ENCODE results near the gene CNGA2. TPM values are rescaled to one million over a fixed set of nuclear protein-coding genes. Genes with fewer than 3 reads are reported as not detected.

The CNGA2 gene
- total RNA-seq, 1 experiment from 2014 or later: not detected

DNA sequence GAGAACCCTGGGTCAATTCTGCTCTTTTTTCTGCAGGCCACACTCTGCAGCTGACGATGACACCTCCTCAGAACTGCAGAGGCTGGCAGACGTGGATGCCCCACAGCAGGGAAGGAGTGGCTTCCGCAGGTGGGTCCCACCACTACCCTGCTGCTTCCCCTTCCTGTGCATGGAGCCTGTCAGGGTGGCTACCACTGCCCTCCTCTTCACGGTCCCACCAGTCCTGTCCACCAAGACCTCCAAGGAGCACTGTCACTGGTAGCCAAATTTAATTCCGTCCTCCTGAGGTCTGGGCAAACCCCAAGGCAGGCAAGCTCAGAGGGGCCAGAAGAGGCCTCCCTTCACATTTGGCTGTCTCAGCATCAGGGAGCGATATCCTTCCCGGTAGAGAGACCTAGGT is 4.2 kb downstream of the CNGA2 start:
- CTCF ChIA-PET: interaction anchor here (0.6 kb wide), 1 partner anchor 1171 kb away, joined by 3 read pairs; no protein-coding TSS in a partner anchor
- no peaks in the 10 kb centered on the region for H3K27me3 ChIP-seq (replicated peaks; ENCODE audit: control insufficient read depth, insufficient read depth, low read length)
- no peaks in the 10 kb centered on the region for H3K4me1 Mint-ChIP-seq (ENCODE audit: low read depth, unreplicated experiment)
- no peak overlapping the region for H3K4me3 ChIP-seq (ENCODE audit: low read depth, low read length)
- H3K27ac Mint-ChIP-seq (ENCODE audit: unreplicated experiment): no peak overlapping the region
- TF ChIP-seq, protein P1, sequence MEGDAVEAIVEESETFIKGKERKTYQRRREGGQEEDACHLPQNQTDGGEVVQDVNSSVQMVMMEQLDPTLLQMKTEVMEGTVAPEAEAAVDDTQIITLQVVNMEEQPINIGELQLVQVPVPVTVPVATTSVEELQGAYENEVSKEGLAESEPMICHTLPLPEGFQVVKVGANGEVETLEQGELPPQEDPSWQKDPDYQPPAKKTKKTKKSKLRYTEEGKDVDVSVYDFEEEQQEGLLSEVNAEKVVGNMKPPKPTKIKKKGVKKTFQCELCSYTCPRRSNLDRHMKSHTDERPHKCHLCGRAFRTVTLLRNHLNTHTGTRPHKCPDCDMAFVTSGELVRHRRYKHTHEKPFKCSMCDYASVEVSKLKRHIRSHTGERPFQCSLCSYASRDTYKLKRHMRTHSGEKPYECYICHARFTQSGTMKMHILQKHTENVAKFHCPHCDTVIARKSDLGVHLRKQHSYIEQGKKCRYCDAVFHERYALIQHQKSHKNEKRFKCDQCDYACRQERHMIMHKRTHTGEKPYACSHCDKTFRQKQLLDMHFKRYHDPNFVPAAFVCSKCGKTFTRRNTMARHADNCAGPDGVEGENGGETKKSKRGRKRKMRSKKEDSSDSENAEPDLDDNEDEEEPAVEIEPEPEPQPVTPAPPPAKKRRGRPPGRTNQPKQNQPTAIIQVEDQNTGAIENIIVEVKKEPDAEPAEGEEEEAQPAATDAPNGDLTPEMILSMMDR (IDR thresholded peaks at IDR 0.05; ENCODE audit: insufficient read depth in 1 of 2, low read depth in 1 of 2, low read length in 1 of 2, severe bottlenecking in 1 of 2, unreplicated experiment in 1 of 2): no peak
- H3K4me3 Mint-ChIP-seq (ENCODE audit: unreplicated experiment): no peak overlapping the region
- no peak for DNase-seq
- BruUV-seq (replicated peaks): no TSS peak
- no peaks in the 10 kb centered on the region for H3K9me3 Mint-ChIP-seq (ENCODE audit: unreplicated experiment)
- POLR2A ChIA-PET: no interaction called here
- H3K27me3 Mint-ChIP-seq (ENCODE audit: insufficient read depth, unreplicated experiment): peaks cover 25% of the 10 kb centered on the region
- no peaks in the 10 kb centered on the region for H3K9me3 ChIP-seq
- H3K4me1 ChIP-seq: no peaks in the 10 kb centered on the region
- intact Hi-C loops (cut with micrococcal nuclease; ENCODE audit: unreplicated experiment): no loop called here
- H3K36me3 ChIP-seq (ENCODE audit: control insufficient read depth, insufficient read depth, low read length): no peaks in the 10 kb centered on the region
- H3K36me3 Mint-ChIP-seq (ENCODE audit: insufficient read depth, unreplicated experiment): no peaks in the 10 kb centered on the region

DNA sequence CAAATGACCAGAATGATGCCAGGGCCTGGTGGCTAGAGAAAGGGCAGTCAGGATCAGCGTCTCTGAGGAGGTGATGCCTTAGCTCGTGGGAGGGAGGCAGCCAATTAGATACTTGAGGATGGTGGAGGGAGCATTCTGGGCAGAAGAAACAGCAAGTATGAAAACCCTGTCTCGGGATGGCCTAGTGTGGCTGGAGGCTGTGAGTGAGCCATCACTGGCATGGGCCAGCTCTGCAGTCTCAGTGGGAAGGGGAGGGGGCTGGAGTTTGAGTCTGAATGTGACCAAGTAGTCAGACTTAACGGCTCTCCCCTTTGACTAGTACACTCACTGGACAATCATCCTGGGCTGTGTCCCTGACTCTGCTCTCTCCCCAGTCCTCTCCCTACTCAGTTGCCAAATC is 7.1 kb downstream of the CNGA2 start:
- intact Hi-C loops (cut with micrococcal nuclease; ENCODE audit: unreplicated experiment): no loop called here
- Histone ChIP-seq H3K4me3 (ENCODE audit: low read depth, low read length) (no peak overlapping the region), H3K27me3 (replicated peaks; ENCODE audit: control insufficient read depth, insufficient read depth, low read length) (no peaks in the 10 kb centered on the region), H3K4me1 (no peaks in the 10 kb centered on the region), H3K36me3 (ENCODE audit: control insufficient read depth, insufficient read depth, low read length) (no peaks in the 10 kb centered on the region), H3K9me3 (no peaks in the 10 kb centered on the region)
- Mint-ChIP-seq H3K27me3 (ENCODE audit: insufficient read depth, unreplicated experiment) (peaks cover 10% of the 10 kb centered on the region), H3K4me3 (ENCODE audit: unreplicated experiment) (no peak overlapping the region), H3K36me3 (ENCODE audit: insufficient read depth, unreplicated experiment) (no peaks in the 10 kb centered on the region), H3K9me3 (ENCODE audit: unreplicated experiment) (no peaks in the 10 kb centered on the region), H3K4me1 (ENCODE audit: low read depth, unreplicated experiment) (no peaks in the 10 kb centered on the region), H3K27ac (ENCODE audit: unreplicated experiment) (no peak overlapping the region)
- BruUV-seq (replicated peaks): no TSS peak
- ChIA-PET POLR2A (no interaction called here), CTCF (no interaction called here)
- DNase-seq: no peak
- TF ChIP-seq, protein P1 (IDR thresholded peaks at IDR 0.05; ENCODE audit: insufficient read depth in 1 of 2, low read depth in 1 of 2, low read length in 1 of 2, severe bottlenecking in 1 of 2, unreplicated experiment in 1 of 2): no peak

DNA sequence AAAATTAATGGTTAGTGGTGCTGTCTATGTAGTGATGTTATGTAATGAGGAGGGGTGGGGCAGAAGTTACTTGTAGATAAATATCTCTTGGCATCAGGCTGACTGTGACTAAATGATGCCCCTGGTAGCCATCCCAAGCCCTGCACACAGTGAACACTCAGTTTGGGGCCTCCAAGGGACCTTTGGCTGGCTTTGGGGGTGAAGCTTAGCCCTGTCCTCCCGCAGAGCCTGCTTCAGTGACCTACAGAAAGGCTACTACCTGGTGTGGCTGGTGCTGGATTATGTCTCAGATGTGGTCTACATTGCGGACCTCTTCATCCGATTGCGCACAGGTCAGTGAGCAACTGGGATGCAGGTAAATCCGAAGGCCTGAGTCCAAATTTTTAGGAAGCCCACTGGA is 7.8 kb downstream of the CNGA2 start:
- H3K36me3 ChIP-seq (ENCODE audit: control insufficient read depth, insufficient read depth, low read length): no peaks in the 10 kb centered on the region
- H3K4me3 ChIP-seq (ENCODE audit: low read depth, low read length): no peak overlapping the region
- intact Hi-C loops (cut with micrococcal nuclease; ENCODE audit: unreplicated experiment): no loop called here
- H3K9me3 ChIP-seq: no peaks in the 10 kb centered on the region
- no peak overlapping the region for H3K4me3 Mint-ChIP-seq (ENCODE audit: unreplicated experiment)
- no peaks in the 10 kb centered on the region for H3K4me1 Mint-ChIP-seq (ENCODE audit: low read depth, unreplicated experiment)
- no peaks in the 10 kb centered on the region for H3K9me3 Mint-ChIP-seq (ENCODE audit: unreplicated experiment)
- no peaks in the 10 kb centered on the region for H3K36me3 Mint-ChIP-seq (ENCODE audit: insufficient read depth, unreplicated experiment)
- peaks cover 8% of the 10 kb centered on the region for H3K27me3 Mint-ChIP-seq (ENCODE audit: insufficient read depth, unreplicated experiment)
- TF ChIP-seq, protein P1 (IDR thresholded peaks at IDR 0.05; ENCODE audit: insufficient read depth in 1 of 2, low read depth in 1 of 2, low read length in 1 of 2, severe bottlenecking in 1 of 2, unreplicated experiment in 1 of 2): no peak
- no peaks in the 10 kb centered on the region for H3K4me1 ChIP-seq
- ChIA-PET CTCF (no interaction called here), POLR2A (no interaction called here)
- no TSS peak for BruUV-seq (replicated peaks)
- no peak overlapping the region for H3K27ac Mint-ChIP-seq (ENCODE audit: unreplicated experiment)
- DNase-seq: no peak
- no peaks in the 10 kb centered on the region for H3K27me3 ChIP-seq (replicated peaks; ENCODE audit: control insufficient read depth, insufficient read depth, low read length)
